Hepatocyte (in vitro differentiated cells): Measurements from ENCODE around the gene NDUFS6.

Source experiments
- CTCF ChIP-seq: fragments of 200-600 bp; sonication (generic); IDR thresholded peaks from 2 replicates; pipeline ENCODE4 v1.5.1; 2016; ENCODE audit warnings: antibody characterized with exemption, mild to moderate bottlenecking; ENCODE audit not compliant: poor library complexity
- EZH2 ChIP-seq: fragments of 200-600 bp; sonication (generic); IDR thresholded peaks from 2 replicates; pipeline ENCODE4 v1.6.1; 2016; ENCODE audit warnings: antibody characterized with exemption, mild to moderate bottlenecking, borderline replicate concordance
- EZH2phosphoT487 ChIP-seq: fragments of 200-600 bp; sonication (generic); IDR thresholded peaks from one replicate; pipeline ENCODE4 v1.6.1; 2018; ENCODE audit warnings: antibody characterized with exemption, mild to moderate bottlenecking, low read depth, moderate library complexity; ENCODE audit not compliant: unreplicated experiment, severe bottlenecking

DNA sequence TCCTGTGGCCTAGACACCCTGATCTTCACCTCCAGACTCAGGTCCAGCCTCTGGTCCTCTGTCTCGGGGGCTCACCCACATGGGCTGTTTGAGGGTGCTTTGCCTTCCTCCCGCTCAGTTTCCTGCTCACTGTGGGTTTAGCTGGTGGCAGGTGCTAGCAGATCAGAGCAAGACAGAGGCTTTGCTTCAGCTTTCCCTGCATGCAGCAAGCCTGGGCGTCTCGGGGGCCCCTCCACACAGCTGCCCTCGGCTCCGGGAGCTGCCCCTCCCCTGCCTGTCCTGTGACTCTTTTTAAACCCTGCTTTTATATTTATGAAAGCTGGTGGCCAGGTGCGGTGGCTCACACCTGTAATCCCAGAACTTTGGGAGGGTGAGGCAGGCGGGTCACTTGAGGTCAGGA lies 16.1 kb upstream of the NDUFS6 start:
- TF ChIP-seq CTCF (no peak), EZH2 (no peak), EZH2phosphoT487 (no peak)
